ENCODE measurements around the gene THSD8.
A peak's percentile ranks its signal among the peaks of the same experiment; 100 is the strongest.

THSD8 gene

DNA sequence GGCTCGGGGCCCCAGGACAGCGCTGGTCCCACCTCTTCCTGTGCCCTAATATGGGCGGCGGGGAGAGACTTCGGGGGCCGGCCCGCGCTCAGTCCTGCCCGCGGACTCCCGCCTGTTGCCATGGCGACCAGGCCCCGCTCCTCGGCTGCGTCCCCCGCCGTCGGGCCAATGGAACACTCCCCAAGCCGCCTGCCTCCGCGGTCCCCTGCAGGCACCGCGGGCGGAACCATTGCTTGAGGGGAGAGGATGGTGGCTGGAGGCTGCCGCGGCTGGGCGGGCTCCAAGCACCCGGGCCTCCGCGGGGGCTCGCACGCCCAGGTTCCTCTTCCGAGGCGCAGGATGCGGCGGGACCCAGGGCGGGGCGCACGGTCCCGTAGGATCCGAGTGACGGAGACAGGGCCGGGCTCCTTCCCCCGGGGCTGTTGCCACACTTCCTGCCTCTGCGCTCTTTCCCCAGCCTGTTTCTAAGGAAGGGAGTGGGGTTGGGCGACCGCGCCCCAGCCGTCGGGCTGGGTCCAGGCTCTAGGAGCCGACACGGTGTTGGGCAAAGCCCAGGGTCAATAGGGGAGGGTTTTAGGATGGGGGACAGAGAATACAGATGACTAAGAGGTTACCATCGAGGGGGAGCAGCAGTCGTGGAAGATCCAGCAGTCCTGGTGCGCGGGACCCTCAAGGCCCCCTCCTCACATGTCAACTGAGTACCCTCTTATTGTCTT, 11.8 kb upstream of the THSD8 start (continued):
- TF ChIP-seq, protein P1, sequence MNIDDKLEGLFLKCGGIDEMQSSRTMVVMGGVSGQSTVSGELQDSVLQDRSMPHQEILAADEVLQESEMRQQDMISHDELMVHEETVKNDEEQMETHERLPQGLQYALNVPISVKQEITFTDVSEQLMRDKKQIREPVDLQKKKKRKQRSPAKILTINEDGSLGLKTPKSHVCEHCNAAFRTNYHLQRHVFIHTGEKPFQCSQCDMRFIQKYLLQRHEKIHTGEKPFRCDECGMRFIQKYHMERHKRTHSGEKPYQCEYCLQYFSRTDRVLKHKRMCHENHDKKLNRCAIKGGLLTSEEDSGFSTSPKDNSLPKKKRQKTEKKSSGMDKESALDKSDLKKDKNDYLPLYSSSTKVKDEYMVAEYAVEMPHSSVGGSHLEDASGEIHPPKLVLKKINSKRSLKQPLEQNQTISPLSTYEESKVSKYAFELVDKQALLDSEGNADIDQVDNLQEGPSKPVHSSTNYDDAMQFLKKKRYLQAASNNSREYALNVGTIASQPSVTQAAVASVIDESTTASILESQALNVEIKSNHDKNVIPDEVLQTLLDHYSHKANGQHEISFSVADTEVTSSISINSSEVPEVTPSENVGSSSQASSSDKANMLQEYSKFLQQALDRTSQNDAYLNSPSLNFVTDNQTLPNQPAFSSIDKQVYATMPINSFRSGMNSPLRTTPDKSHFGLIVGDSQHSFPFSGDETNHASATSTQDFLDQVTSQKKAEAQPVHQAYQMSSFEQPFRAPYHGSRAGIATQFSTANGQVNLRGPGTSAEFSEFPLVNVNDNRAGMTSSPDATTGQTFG (tag by site-specific recombination; IDR thresholded peaks at IDR 0.05; ENCODE audit: borderline replicate concordance), result no peak
- TF ChIP-seq ZNF175 (tag by site-specific recombination; IDR thresholded peaks at IDR 0.05) (no peak), SCRT2 (tag by site-specific recombination; IDR thresholded peaks at IDR 0.05) (peak; percentile 69), GLIS2 (tag by site-specific recombination; IDR thresholded peaks at IDR 0.05) (peak; percentile 94), ZBTB10 (tag by site-specific recombination; IDR thresholded peaks at IDR 0.05) (peak; percentile 90), ZNF280D (tag by site-specific recombination; IDR thresholded peaks at IDR 0.05) (no peak), WT1 (tag by site-specific recombination; IDR thresholded peaks at IDR 0.05) (peak; percentile 71), ZNF223 (tag by site-specific recombination; IDR thresholded peaks at IDR 0.05) (no peak), KLF1 (tag by site-specific recombination; IDR thresholded peaks at IDR 0.05) (peak; percentile 90), ZNF114 (tag by site-specific recombination; IDR thresholded peaks at IDR 0.05) (no peak), ZBTB21 (tag by site-specific recombination; IDR thresholded peaks at IDR 0.05) (0 out of 2 replicates have a peak, but pooled peaks have one; percentile 10), ZIC2 (tag by site-specific recombination; IDR thresholded peaks at IDR 0.05) (peak; percentile 86), SP3 (tag by site-specific recombination; IDR thresholded peaks at IDR 0.05) (peak; percentile 88), ZNF76 (tag by site-specific recombination; IDR thresholded peaks at IDR 0.05; ENCODE audit: borderline replicate concordance, low read depth) (peak; percentile 74), ZBTB20 (tag by site-specific recombination; IDR thresholded peaks at IDR 0.05) (peak; percentile 96), TSHZ1 (tag by site-specific recombination; IDR thresholded peaks at IDR 0.05; ENCODE audit: borderline replicate concordance) (no peak), KLF17 (tag by site-specific recombination; IDR thresholded peaks at IDR 0.05) (peak; percentile 95), ZNF202 (tag by site-specific recombination; IDR thresholded peaks at IDR 0.05; ENCODE audit: borderline replicate concordance) (no peak), YY2 (tag by site-specific recombination; IDR thresholded peaks at IDR 0.05) (0 out of 2 replicates have a peak, but pooled peaks have one; percentile 52), ZNF169 (tag by site-specific recombination; IDR thresholded peaks at IDR 0.05) (no peak), KLF16 (tag by site-specific recombination; IDR thresholded peaks at IDR 0.05) (peak; percentile 90), HOXA7 (CRISPR knock-in tag; IDR thresholded peaks at IDR 0.05; ENCODE audit: borderline replicate concordance) (no peak)
- TF ChIP-seq, protein P2, sequence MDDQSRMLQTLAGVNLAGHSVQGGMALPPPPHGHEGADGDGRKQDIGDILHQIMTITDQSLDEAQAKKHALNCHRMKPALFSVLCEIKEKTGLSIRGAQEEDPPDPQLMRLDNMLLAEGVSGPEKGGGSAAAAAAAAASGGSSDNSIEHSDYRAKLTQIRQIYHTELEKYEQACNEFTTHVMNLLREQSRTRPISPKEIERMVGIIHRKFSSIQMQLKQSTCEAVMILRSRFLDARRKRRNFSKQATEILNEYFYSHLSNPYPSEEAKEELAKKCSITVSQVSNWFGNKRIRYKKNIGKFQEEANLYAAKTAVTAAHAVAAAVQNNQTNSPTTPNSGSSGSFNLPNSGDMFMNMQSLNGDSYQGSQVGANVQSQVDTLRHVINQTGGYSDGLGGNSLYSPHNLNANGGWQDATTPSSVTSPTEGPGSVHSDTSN (CRISPR knock-in tag; IDR thresholded peaks at IDR 0.05), result no peak
- TF ChIP-seq, protein P3, sequence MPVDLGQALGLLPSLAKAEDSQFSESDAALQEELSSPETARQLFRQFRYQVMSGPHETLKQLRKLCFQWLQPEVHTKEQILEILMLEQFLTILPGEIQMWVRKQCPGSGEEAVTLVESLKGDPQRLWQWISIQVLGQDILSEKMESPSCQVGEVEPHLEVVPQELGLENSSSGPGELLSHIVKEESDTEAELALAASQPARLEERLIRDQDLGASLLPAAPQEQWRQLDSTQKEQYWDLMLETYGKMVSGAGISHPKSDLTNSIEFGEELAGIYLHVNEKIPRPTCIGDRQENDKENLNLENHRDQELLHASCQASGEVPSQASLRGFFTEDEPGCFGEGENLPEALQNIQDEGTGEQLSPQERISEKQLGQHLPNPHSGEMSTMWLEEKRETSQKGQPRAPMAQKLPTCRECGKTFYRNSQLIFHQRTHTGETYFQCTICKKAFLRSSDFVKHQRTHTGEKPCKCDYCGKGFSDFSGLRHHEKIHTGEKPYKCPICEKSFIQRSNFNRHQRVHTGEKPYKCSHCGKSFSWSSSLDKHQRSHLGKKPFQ (tag by site-specific recombination; IDR thresholded peaks at IDR 0.05), result no peak
